GM23248 (cell line): ENCODE results near the gene VANGL2. TPM values are rescaled to one million over a fixed set of nuclear protein-coding genes. Genes with fewer than 3 reads are reported as not detected.

Experiments
- DNase-seq: peaks from one replicate; pipeline ENCODE4 v3.0.0-alpha.2; 2015
- H2AFZ ChIP-seq: fragments of 200-600 bp; sonication (generic); 2 replicates; pipeline ENCODE4 v1.6.1; 2016; ENCODE audit warnings: antibody characterized with exemption
- H3F3A ChIP-seq: fragments of 200-600 bp; sonication (generic); 2 replicates; pipeline ENCODE4 v1.6.1; 2016; ENCODE audit warnings: mild to moderate bottlenecking, antibody characterized with exemption, mixed run types; ENCODE audit not compliant: insufficient read depth
- H3K27ac ChIP-seq: fragments of 200-600 bp; sonication (generic); 2 replicates; pipeline ENCODE4 v1.5.1; 2016; ENCODE audit warnings: mild to moderate bottlenecking
- H3K27me3 ChIP-seq: fragments of 200-600 bp; sonication (generic); replicated peaks from 2 replicates; pipeline ENCODE4 v1.6.1; 2016; ENCODE audit warnings: mild to moderate bottlenecking; ENCODE audit not compliant: insufficient read depth
- H3K36me3 ChIP-seq: fragments of 200-600 bp; sonication (generic); 2 replicates; pipeline ENCODE4 v1.6.1; 2016; ENCODE audit warnings: low read depth, mild to moderate bottlenecking
- H3K4me1 ChIP-seq: fragments of 200-600 bp; sonication (generic); 2 replicates; pipeline ENCODE4 v1.6.1; 2016; ENCODE audit warnings: mild to moderate bottlenecking; ENCODE audit not compliant: insufficient read depth
- H3K4me2 ChIP-seq: fragments of 200-600 bp; sonication (generic); one replicate; pipeline ENCODE4 v1.6.1; 2016; ENCODE audit warnings: mild to moderate bottlenecking; ENCODE audit not compliant: unreplicated experiment
- H3K4me3 ChIP-seq: fragments of 200-600 bp; sonication (generic); 2 replicates; pipeline ENCODE4 v1.5.1; 2016; ENCODE audit warnings: mild to moderate bottlenecking
- H3K79me2 ChIP-seq: fragments of 200-600 bp; sonication (generic); 2 replicates; pipeline ENCODE4 v1.6.1; 2016; ENCODE audit warnings: mild to moderate bottlenecking; ENCODE audit not compliant: insufficient read depth
- H3K9ac ChIP-seq: fragments of 200-600 bp; sonication (generic); 2 replicates; pipeline ENCODE4 v1.6.1; 2016; ENCODE audit warnings: mild to moderate bottlenecking
- H3K9me2 ChIP-seq: fragments of 200-600 bp; sonication (generic); 2 replicates; pipeline ENCODE4 v1.6.1; 2016; ENCODE audit warnings: mixed run types, mild to moderate bottlenecking, moderate library complexity; ENCODE audit not compliant: insufficient read depth
- H3K9me3 ChIP-seq: fragments of 200-600 bp; sonication (generic); one replicate; pipeline ENCODE4 v1.6.1; 2017; ENCODE audit warnings: low read depth
- H4K20me1 ChIP-seq: fragments of 200-600 bp; sonication (generic); 2 replicates; pipeline ENCODE4 v1.6.0; 2016; ENCODE audit not compliant: insufficient read depth
- EZH2 ChIP-seq: fragments of 200-600 bp; sonication (generic); IDR thresholded peaks from 2 replicates; pipeline ENCODE4 v1.6.1; 2018; ENCODE audit warnings: antibody characterized with exemption, mild to moderate bottlenecking; ENCODE audit not compliant: insufficient read depth, poor library complexity, severe bottlenecking
- EZH2phosphoT487 ChIP-seq: fragments of 200-600 bp; sonication (generic); IDR thresholded peaks from 2 replicates; pipeline ENCODE4 v1.6.1; 2018; ENCODE audit warnings: antibody characterized with exemption, moderate library complexity, mild to moderate bottlenecking, low read depth; ENCODE audit not compliant: insufficient read depth
- WGBS, 2 experiments: methylation state at CpG; one replicate each; pipeline ENCODE4 v1.1.6; 2015 to 2017; ENCODE audit warnings: low lambda C conversion rate in 2 of 2, low coverage in 1 of 2; ENCODE audit errors: missing lambda C conversion rate in 2 of 2; 5-methylcytosine and 5-hydroxymethylcytosine counted together
- in situ Hi-C: fragments of 300-500 bp; cut with MboI; formaldehyde crosslinking; loops from 2 replicates; pipeline ENCODE4 v1.15.0; 2020
- polyA plus RNA-seq: library from polyadenylated mRNA; unstranded; fragments of >200 nt; fragmentation: Nextera tagmentation; extraction: Ambion mirVana; gene quantifications from 2 replicates; pipeline ENCODE4 v1.2.1, GENCODE V29; 2016
- total RNA-seq: library from RNA; depleted of rRNA; stranded (reverse); fragments of >200 nt; shearing (Covaris generic); gene quantifications from 2 replicates; pipeline ENCODE4 v1.2.3, GENCODE V29; 2014

The VANGL2 gene
- total and polyA plus RNA-seq, 2 experiments from 2014 or later, result not detected

GRCh38 chr1:160408864-160409263 is 8.5 kb downstream of the VANGL2 start:
- H3K9ac ChIP-seq, result no peak overlapping the region
- no peak for DNase-seq
- no peaks in the 10 kb centered on the region for H3K36me3 ChIP-seq
- in situ Hi-C loops, result no loop called here
- no peak for TF ChIP-seq EZH2phosphoT487
- TF ChIP-seq EZH2, result no peak
- H3K4me2 ChIP-seq, result no peak overlapping the region
- H3K27ac ChIP-seq, result no peak overlapping the region
- H3K4me3 ChIP-seq, result no peak overlapping the region
- H3K27me3 ChIP-seq, result peaks cover 41% of the 10 kb centered on the region
- H3K4me1 ChIP-seq, result no peaks in the 10 kb centered on the region
- no peaks in the 10 kb centered on the region for H3K9me2 ChIP-seq
- 33 to 41% methylated on average over 4 of the region's 4 CpGs for WGBS, 2 experiments
- no peaks in the 10 kb centered on the region for H4K20me1 ChIP-seq
- H2AFZ ChIP-seq, result no peak overlapping the region
- H3K9me3 ChIP-seq, result no peaks in the 10 kb centered on the region
- no peaks in the 10 kb centered on the region for H3K79me2 ChIP-seq
- H3F3A ChIP-seq, result no peaks in the 10 kb centered on the region

- 60 to 66% methylated on average over 5 of the region's 5 CpGs for WGBS, 2 experiments
- H3F3A ChIP-seq, result no peaks in the 10 kb centered on the region
- in situ Hi-C loops, result no loop called here
Observed at GRCh38 chr1:160409486-160409885, 9.1 kb downstream of the VANGL2 start.

GRCh38 chr1:160410406-160411005 is 10.1 kb downstream of the VANGL2 start:
- no peaks in the 10 kb centered on the region for H3K4me1 ChIP-seq
- in situ Hi-C loops, result no loop called here
- peaks cover 38% of the 10 kb centered on the region for H3K27me3 ChIP-seq
- no peak overlapping the region for H3K9ac ChIP-seq
- WGBS, 2 experiments, result 12 to 15% methylated on average over 19 of the region's 19 CpGs
- no peaks in the 10 kb centered on the region for H3K36me3 ChIP-seq
- H3K4me2 ChIP-seq, result no peak overlapping the region
- no peaks in the 10 kb centered on the region for H3K79me2 ChIP-seq
- H3F3A ChIP-seq, result no peaks in the 10 kb centered on the region
- TF ChIP-seq EZH2 (no peak), EZH2phosphoT487 (no peak)
- H3K27ac ChIP-seq, result no peak overlapping the region
- no peaks in the 10 kb centered on the region for H4K20me1 ChIP-seq
- no peak overlapping the region for H3K4me3 ChIP-seq
- no peak overlapping the region for H2AFZ ChIP-seq
- no peaks in the 10 kb centered on the region for H3K9me3 ChIP-seq
- H3K9me2 ChIP-seq, result no peaks in the 10 kb centered on the region
- DNase-seq, result peak; percentile 17

More at GRCh38 chr1:160409486-160409885, 9.1 kb downstream of the VANGL2 start:
- Histone ChIP-seq H3K79me2 (no peaks in the 10 kb centered on the region), H3K9me3 (no peaks in the 10 kb centered on the region), H2AFZ (no peak overlapping the region), H3K36me3 (no peaks in the 10 kb centered on the region), H3K4me3 (no peak overlapping the region), H3K27me3 (peaks cover 42% of the 10 kb centered on the region), H3K9me2 (no peaks in the 10 kb centered on the region), H3K4me1 (no peaks in the 10 kb centered on the region), H3K27ac (no peak overlapping the region), H3K4me2 (no peak overlapping the region), H4K20me1 (no peaks in the 10 kb centered on the region), H3K9ac (no peak overlapping the region)
- no peak for TF ChIP-seq EZH2phosphoT487
- TF ChIP-seq EZH2, result no peak
- DNase-seq, result no peak

DNA sequence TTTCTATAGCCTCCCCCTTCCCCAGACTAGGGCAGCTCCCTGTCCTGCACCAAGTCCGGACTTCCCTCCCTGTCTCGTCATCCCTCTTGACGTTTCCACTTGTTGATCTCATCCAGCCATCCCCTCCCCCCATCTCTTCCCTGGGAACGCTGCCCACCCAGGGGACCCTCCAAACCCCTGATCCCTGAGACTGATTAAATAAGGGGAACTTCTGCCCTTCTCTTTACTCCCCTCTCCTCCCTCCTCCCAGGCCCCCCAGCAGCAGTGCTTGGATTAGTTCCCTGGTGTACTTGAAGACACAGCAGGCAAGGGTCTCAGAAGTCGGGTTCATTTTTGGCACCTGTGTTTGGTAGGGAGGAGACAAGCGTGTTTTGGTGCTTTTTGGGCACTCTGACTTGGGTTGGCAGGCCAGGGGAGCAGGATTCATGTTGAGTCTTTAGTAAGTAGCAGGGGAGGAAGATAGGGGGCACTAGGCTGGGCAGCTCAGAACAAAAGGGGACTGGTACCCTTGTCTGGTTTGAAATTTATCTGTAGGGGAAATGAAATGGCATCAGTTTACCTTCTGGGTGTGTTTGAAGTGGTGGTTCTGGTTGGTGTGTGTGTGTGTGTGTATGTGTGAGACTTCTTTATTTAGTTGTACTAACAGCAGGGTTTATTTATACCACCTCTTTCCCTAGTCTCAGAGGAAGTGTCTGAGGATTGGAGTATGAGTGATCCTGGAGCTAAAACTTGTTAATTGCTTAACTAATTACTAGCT is 11.1 kb downstream of the VANGL2 start:
- H2AFZ ChIP-seq, result no peak overlapping the region
- H3K36me3 ChIP-seq, result no peaks in the 10 kb centered on the region
- H3K9ac ChIP-seq, result no peak overlapping the region
- H3K79me2 ChIP-seq, result no peaks in the 10 kb centered on the region
- no peak overlapping the region for H3K4me2 ChIP-seq
- no peaks in the 10 kb centered on the region for H3F3A ChIP-seq
- DNase-seq, result no peak
- H3K27ac ChIP-seq, result no peak overlapping the region
- H3K4me1 ChIP-seq, result no peaks in the 10 kb centered on the region
- H3K9me2 ChIP-seq, result no peaks in the 10 kb centered on the region
- H3K9me3 ChIP-seq, result no peaks in the 10 kb centered on the region
- H3K27me3 ChIP-seq, result peaks cover 30% of the 10 kb centered on the region
- WGBS, 2 experiments, result 44 to 46% methylated on average over 6 of the region's 6 CpGs
- no peak overlapping the region for H3K4me3 ChIP-seq
- no peaks in the 10 kb centered on the region for H4K20me1 ChIP-seq
- in situ Hi-C loops, result no loop called here
- TF ChIP-seq EZH2phosphoT487 (no peak), EZH2 (no peak)
